CD4-positive, alpha-beta T cell (primary cell): ENCODE measurements around the gene EPHB1. TPM values are rescaled to one million over a fixed set of nuclear protein-coding genes. Genes with fewer than 3 reads are reported as not detected.

Experiments used
- ATAC-seq: fragments of 200-7000 bp; cut with Tn5 transposase; one replicate; pipeline ENCODE4 v1.10.0; 2022; ENCODE audit warnings: mild to moderate bottlenecking; ENCODE audit not compliant: poor library complexity
- CTCF ChIA-PET: fragments of 350-600 bp; sonication (Branson Sonifier 250); formaldehyde crosslinking; loops from one replicate; lab custom pipeline; 2021; ENCODE audit warnings: antibody characterized with exemption, inconsistent platforms; lab: Charles Lee
- POLR2A ChIA-PET: fragments of 350-600 bp; sonication (Branson Sonifier 250); formaldehyde crosslinking; loops from one replicate; lab custom pipeline; 2021; ENCODE audit warnings: antibody characterized with exemption, inconsistent platforms; lab: Charles Lee
- DNase-seq, 14 experiments: peaks; one replicate each; pipeline ENCODE4 v3.0.0-alpha.2; 2013 to 2020; ENCODE audit warnings: mixed read lengths in 2 of 14
- H3K27ac ChIP-seq, 2 donors: one replicate each; pipeline versions ENCODE4 v1.5.1 to v1.7.0; 2013; ENCODE audit warnings: low read length in 2 of 2, low read depth in 1 of 2, mild to moderate bottlenecking in 1 of 2
- H3K27me3 ChIP-seq, 2 experiments: 1 replicate in 1 of 2; 2 replicates in 1 of 2; pipeline versions ENCODE4 v1.6.1 to v1.7.0; 2013; ENCODE audit warnings: low read length in 2 of 2, control low read depth in 1 of 2, mild to moderate bottlenecking in 1 of 2, moderate library complexity in 1 of 2; ENCODE audit not compliant: insufficient read depth in 2 of 2, control insufficient read depth in 1 of 2
- H3K36me3 ChIP-seq: one replicate; pipeline ENCODE4 v1.6.1; 2013; ENCODE audit warnings: low read length, control low read depth; ENCODE audit not compliant: insufficient read depth
- H3K4me1 ChIP-seq: one replicate; pipeline ENCODE4 v1.6.1; 2013; ENCODE audit warnings: low read length, control low read depth; ENCODE audit not compliant: insufficient read depth
- H3K4me3 ChIP-seq: one replicate; pipeline ENCODE4 v1.5.1; 2013; ENCODE audit warnings: mild to moderate bottlenecking, low read length, moderate library complexity
- H3K9me3 ChIP-seq, 2 experiments: 1 replicate in 1 of 2; 2 replicates in 1 of 2; pipeline versions ENCODE4 v1.6.1 to v1.7.0; 2013; ENCODE audit warnings: low read length in 2 of 2, mild to moderate bottlenecking in 2 of 2, control low read depth in 1 of 2, moderate library complexity in 1 of 2; ENCODE audit not compliant: control insufficient read depth in 1 of 2, insufficient read depth in 1 of 2
- H3K27ac Mint-ChIP-seq: one replicate; pipeline ENCODE4 v1.8.0; 2020; ENCODE audit warnings: mixed read lengths
- H3K27me3 Mint-ChIP-seq: one replicate; pipeline ENCODE4 v1.8.0; 2021; ENCODE audit warnings: mixed read lengths
- H3K36me3 Mint-ChIP-seq: one replicate; pipeline ENCODE4 v1.8.0; 2021; ENCODE audit warnings: low read depth, mixed read lengths
- H3K4me1 Mint-ChIP-seq: one replicate; pipeline ENCODE4 v1.8.0; 2021; ENCODE audit warnings: low read depth, mixed read lengths
- H3K4me3 Mint-ChIP-seq: one replicate; pipeline ENCODE4 v1.8.0; 2020; ENCODE audit warnings: mild to moderate bottlenecking, mixed read lengths
- H3K9me3 Mint-ChIP-seq: one replicate; pipeline ENCODE4 v1.8.0; 2020; ENCODE audit warnings: mixed read lengths
- intact Hi-C, 2 experiments: fragments of 100-400 bp; cut with DNase I in 1 of 2; cut with micrococcal nuclease in 1 of 2; formaldehyde crosslinking; loops; one replicate each; pipeline versions ENCODE4 v1.15.1 to v1.9.0; 2023 to 2025; cut with DNase I, micrococcal nuclease
- total RNA-seq, 174 experiments: library from RNA in 2 of 174; stranded (reverse) in 2 of 174; gene quantifications; one replicate each; pipeline ENCODE4 v1.2.3 and lab custom pipeline; 2021 to 2026
- TF ChIP-seq, protein P1 (sequence below): fragments of 200-600 bp; IDR thresholded peaks from one replicate; pipeline ENCODE4 v1.8.0; 2022; ENCODE audit warnings: antibody characterized with exemption, mild to moderate bottlenecking

Gene EPHB1
- total RNA-seq, 2 experiments from 2014 or later: 0.08 to 0.49 TPM

GRCh38 chr3:134944429-134944828, 149.4 kb downstream of the EPHB1 start:
- Histone ChIP-seq H3K9me3 (no peaks in the 10 kb centered on the region), H3K27ac (no peak overlapping the region), H3K4me1 (no peaks in the 10 kb centered on the region), H3K27me3 (peaks cover 0 to 5% of the 10 kb centered on the region in 2 experiments), H3K36me3 (no peaks in the 10 kb centered on the region), H3K4me3 (no peak overlapping the region)
- Mint-ChIP-seq H3K36me3 (no peaks in the 10 kb centered on the region), H3K4me1 (no peaks in the 10 kb centered on the region), H3K27me3 (no peaks in the 10 kb centered on the region), H3K9me3 (no peaks in the 10 kb centered on the region), H3K27ac (no peak overlapping the region), H3K4me3 (no peak overlapping the region)
- TF ChIP-seq, protein P1, sequence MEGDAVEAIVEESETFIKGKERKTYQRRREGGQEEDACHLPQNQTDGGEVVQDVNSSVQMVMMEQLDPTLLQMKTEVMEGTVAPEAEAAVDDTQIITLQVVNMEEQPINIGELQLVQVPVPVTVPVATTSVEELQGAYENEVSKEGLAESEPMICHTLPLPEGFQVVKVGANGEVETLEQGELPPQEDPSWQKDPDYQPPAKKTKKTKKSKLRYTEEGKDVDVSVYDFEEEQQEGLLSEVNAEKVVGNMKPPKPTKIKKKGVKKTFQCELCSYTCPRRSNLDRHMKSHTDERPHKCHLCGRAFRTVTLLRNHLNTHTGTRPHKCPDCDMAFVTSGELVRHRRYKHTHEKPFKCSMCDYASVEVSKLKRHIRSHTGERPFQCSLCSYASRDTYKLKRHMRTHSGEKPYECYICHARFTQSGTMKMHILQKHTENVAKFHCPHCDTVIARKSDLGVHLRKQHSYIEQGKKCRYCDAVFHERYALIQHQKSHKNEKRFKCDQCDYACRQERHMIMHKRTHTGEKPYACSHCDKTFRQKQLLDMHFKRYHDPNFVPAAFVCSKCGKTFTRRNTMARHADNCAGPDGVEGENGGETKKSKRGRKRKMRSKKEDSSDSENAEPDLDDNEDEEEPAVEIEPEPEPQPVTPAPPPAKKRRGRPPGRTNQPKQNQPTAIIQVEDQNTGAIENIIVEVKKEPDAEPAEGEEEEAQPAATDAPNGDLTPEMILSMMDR: no peak
- ChIA-PET POLR2A (no interaction called here), CTCF (no interaction called here)
- intact Hi-C loops: no loop called here
- no peak for ATAC-seq
- no peak for DNase-seq

GRCh38 chr3:134949150-134949549, 154.1 kb downstream of the EPHB1 start:
- no peak overlapping the region for H3K4me3 ChIP-seq
- no peaks in the 10 kb centered on the region for H3K36me3 ChIP-seq
- POLR2A ChIA-PET: no interaction called here
- Mint-ChIP-seq H3K4me3 (no peak overlapping the region), H3K4me1 (no peaks in the 10 kb centered on the region), H3K36me3 (no peaks in the 10 kb centered on the region), H3K27me3 (no peaks in the 10 kb centered on the region), H3K27ac (no peak overlapping the region), H3K9me3 (no peaks in the 10 kb centered on the region)
- H3K27me3 ChIP-seq: peaks cover 0 to 5% of the 10 kb centered on the region in 2 experiments
- intact Hi-C loops: no loop called here
- H3K9me3 ChIP-seq: no peaks in the 10 kb centered on the region
- ATAC-seq: no peak
- no peak overlapping the region for H3K27ac ChIP-seq
- no peak for DNase-seq
- CTCF ChIA-PET: no interaction called here
- no peaks in the 10 kb centered on the region for H3K4me1 ChIP-seq
- TF ChIP-seq, protein P1: no peak

DNA sequence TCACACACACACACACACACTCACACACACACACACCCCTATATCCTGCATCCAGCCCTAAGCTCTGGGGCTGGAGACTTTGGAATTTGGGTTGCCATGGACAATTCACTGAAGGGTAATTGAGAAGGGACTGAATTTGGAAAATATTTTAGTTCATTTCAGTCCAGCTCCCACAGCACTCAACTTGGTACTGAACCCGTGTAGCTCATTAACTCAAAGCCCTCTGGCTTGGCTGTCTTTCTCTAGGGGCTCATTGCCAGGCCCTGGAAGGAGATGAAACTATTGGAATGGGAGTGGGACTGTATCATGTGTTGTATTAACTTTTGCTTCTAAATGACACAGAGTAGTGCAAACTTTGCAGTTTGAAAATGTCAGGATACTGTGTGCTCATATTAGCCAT, 157.3 kb downstream of the EPHB1 start:
- Histone ChIP-seq H3K27me3 (peaks cover 0 to 4% of the 10 kb centered on the region in 2 experiments), H3K36me3 (no peaks in the 10 kb centered on the region), H3K9me3 (no peaks in the 10 kb centered on the region), H3K27ac (no peak overlapping the region), H3K4me1 (no peaks in the 10 kb centered on the region), H3K4me3 (no peak overlapping the region)
- CTCF ChIA-PET: no interaction called here
- no peaks in the 10 kb centered on the region for H3K36me3 Mint-ChIP-seq
- no peaks in the 10 kb centered on the region for H3K4me1 Mint-ChIP-seq
- POLR2A ChIA-PET: no interaction called here
- ATAC-seq (no peak), DNase-seq (no peak)
- H3K27me3 Mint-ChIP-seq: no peaks in the 10 kb centered on the region
- no peak overlapping the region for H3K4me3 Mint-ChIP-seq
- TF ChIP-seq, protein P1: no peak
- intact Hi-C loops: no loop called here
- no peak overlapping the region for H3K27ac Mint-ChIP-seq
- no peaks in the 10 kb centered on the region for H3K9me3 Mint-ChIP-seq
